ENCODE results near the gene ID2.
"Not testable (repeated sequence)": the region's sequence is repeated elsewhere in the genome, so short reads cannot be mapped to it uniquely, and the experiment has no call there.

Gene ID2

GRCh38 chr2:8691859-8692437 lies 10.1 kb downstream of the ID2 start:
- no peak for DNase-seq

GRCh38 chr2:8692783-8693156 lies 10.9 kb downstream of the ID2 start:
- DNase-seq = no peak

GRCh38 chr2:8693157-8693821 lies 11.4 kb downstream of the ID2 start:
- DNase-seq = peak; percentile 20

- DNase-seq = no peak
These were observed 12.9 kb downstream of the ID2 start for GRCh38 chr2:8694737-8695136.

- no peak for DNase-seq
These were observed 15.3 kb downstream of the ID2 start for GRCh38 chr2:8697190-8697589.

GRCh38 chr2:8699839-8700238 lies 18.0 kb downstream of the ID2 start:
- DNase-seq = no peak

- DNase-seq = no peak
These were observed 20.0 kb downstream of the ID2 start for GRCh38 chr2:8701681-8702379.

- no peak for DNase-seq
These were observed 23.1 kb downstream of the ID2 start for GRCh38 chr2:8704906-8705305.

- no peak for DNase-seq
These were observed 27.8 kb downstream of the ID2 start for GRCh38 chr2:8709611-8710010.

GRCh38 chr2:8710951-8711350 lies 29.1 kb downstream of the ID2 start:
- no peak for DNase-seq

GRCh38 chr2:8714283-8714682 lies 32.4 kb downstream of the ID2 start:
- DNase-seq = no peak

GRCh38 chr2:8714971-8715370 lies 33.1 kb downstream of the ID2 start:
- no peak for DNase-seq

GRCh38 chr2:8719528-8719927 lies 37.7 kb downstream of the ID2 start:
- no peak for DNase-seq

- DNase-seq = no peak
These were observed 38.9 kb downstream of the ID2 start for GRCh38 chr2:8720741-8721140.

GRCh38 chr2:8721410-8721809 lies 39.6 kb downstream of the ID2 start:
- DNase-seq = no peak

- no peak for DNase-seq
These were observed 41.1 kb downstream of the ID2 start for GRCh38 chr2:8722986-8723385.

GRCh38 chr2:8725838-8726237 lies 44.0 kb downstream of the ID2 start:
- no peak for DNase-seq

- DNase-seq = no peak
These were observed 46.6 kb downstream of the ID2 start for GRCh38 chr2:8728305-8729015.

GRCh38 chr2:8729101-8729500 lies 47.2 kb downstream of the ID2 start:
- not testable (repeated sequence) for DNase-seq

GRCh38 chr2:8729939-8730338 lies 48.1 kb downstream of the ID2 start:
- DNase-seq = no peak

GRCh38 chr2:8732601-8733000 lies 50.7 kb downstream of the ID2 start:
- DNase-seq = no peak
